Stimulated activated CD8-positive, alpha-beta memory T cell treated with anti-CD3 and anti-CD28 coated beads, Interleukin-4, amount 100 ng/mL, for 48 hours (primary cell): ENCODE measurements around the gene BCAP31.
"Not testable (repeated sequence)": the region's sequence is repeated elsewhere in the genome, so short reads cannot be mapped to it uniquely, and the experiment has no call there.

Experiments used
- DNase-seq: peaks from one replicate; pipeline ENCODE4 v3.0.0-alpha.2; 2020

Gene BCAP31

DNA sequence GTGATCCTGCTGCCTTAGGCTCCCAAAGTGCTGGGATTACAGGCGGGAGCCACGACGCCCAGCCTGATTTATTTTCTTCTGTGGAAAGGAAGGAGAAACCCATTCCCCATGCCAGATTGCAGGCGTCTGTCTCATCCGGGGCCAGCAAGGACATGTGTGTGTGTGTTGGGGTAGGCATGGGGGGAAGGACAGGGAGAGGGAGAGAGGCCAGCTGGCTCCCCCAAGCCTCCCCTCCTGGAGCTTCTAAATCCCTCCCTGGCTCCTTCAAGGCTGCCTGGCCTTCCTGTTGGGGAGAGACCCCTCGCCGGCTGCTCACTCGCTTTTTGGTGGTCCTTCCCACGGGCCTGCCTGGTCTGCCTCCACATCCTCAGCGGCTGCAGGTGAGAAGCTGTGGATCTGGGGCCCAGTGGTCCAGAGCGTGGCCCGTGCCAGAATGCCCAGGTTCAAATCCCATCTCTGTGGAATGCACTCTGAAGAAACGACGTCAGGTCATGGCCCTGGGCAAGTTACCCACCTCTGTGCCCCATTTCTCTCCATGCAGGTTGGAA, 38.5 kb upstream of the BCAP31 start:
- DNase-seq = no peak

DNA sequence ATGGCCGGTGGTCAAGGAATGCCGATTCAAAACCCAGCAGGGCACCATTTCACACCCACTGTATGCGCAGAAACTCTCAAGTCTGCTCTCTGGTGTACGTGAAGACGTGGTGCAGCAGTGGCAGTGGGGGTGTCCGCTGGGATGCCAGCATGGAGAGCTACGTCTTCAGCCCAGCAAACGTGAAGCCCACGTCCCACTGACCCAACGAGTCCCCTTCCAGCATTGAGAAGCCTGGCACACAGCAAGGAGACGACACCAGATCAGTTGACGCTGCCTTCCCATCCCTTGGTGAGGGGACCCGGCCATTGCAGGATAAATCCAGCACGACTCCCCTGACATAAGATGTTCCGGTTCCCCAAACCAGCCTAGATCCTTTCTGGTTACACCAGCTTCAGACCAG, 37.7 kb upstream of the BCAP31 start:
- no peak for DNase-seq

DNA sequence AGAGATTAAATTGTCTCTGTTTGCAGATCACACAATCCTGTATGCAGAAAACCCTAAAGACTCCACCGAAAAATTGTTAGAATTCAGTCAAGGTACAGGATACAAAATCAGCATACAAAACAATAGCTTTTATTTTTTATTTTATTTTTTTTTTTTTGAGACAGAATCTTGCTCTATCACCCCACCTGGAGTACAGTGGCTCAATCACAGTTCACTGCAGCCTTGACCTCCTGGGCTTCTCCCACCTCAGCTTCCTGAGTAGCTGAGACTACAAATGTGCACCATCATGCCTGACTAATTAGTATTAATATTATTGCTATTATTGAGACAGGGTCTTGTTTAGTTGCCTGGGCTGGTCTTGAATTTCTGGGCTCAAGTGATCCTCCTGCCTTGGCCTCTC, 30.9 kb upstream of the BCAP31 start:
- no peak for DNase-seq

DNA sequence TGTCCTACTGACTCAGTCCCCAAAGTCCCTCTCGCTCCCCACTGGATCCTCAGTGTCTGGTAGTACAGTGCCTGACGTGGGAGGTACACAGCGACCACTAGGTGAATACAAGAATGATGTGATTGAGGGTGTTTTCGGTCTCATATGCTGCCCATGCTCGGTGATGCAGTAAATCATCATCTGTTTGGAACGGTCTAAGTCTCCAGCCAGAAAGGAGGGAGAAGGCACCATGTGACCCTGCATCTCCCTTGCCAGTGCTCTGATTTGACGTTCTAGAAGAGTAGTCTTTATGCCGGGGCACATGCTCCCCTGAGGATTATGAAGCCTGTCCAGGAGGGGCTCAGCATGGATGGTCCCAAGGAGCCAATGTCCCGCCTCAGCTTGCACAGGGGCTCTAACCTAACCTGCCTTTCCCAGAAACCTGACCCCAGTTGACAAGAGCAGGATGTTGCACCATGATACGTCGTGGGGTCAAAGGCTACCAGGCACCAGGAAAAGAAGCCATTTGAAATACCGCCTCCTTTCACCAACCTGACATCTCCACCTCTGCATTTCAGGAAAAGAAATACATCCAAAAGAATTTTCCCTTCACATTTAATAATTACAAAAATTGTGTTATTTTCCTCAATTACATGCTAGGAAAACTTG, 26.1 kb upstream of the BCAP31 start:
- no peak for DNase-seq

DNA sequence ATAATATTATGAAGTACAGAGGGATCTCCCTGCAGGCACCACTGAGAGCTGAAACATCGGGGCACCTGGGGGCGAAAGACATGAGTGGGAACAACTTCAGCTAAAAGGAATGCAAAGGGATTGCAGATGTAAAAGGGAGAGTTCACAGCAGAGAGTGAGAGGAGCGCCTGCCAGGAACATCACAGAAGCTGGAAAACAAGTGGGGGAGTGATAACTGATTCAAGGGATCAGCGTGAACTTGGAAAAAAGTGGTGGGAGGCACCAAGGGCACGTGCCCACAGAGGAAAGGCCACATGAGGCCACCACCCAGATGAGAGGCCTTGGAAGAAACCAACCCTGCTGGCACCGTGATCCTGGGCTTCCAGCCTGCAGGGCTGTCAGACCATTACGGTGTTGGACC, 24.8 kb upstream of the BCAP31 start:
- DNase-seq = not testable (repeated sequence)

DNA sequence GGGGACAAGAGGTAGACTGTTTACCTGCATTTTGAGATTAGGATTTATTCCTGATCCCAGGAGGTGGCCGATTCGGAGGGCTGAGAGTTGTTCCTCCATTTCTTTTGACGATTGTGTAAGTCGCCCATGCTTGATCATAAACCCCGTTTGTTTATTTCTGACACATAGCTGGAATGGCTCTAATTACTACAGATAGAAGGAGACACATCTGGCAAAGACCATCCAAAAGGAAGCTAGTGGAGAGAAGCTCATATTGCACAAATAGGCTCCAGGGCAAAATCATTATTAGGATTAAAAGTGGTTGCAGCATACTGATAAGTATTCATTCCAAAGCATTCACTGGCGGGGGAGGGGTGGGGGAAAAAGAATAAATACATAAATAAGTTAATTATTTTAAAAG, 22.8 kb upstream of the BCAP31 start:
- DNase-seq = not testable (repeated sequence)

DNA sequence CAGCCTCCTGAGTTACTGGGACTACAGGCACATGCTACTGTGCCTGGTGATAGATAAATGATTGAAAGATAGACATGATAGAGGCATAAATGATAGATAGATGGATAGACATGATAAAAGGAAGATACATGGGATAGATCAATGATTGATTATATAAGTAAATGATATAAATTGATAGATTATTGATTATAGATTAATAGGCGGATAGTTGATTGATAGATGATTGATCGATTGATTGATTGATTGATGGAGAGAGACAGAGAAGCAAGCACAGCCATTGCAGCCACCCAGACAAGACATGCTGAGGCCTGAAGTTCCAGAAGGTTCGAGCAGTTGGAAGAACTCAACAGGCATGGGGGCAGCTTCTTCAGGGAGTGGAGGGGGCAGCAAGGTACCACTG, 22.2 kb upstream of the BCAP31 start:
- no peak for DNase-seq

DNA sequence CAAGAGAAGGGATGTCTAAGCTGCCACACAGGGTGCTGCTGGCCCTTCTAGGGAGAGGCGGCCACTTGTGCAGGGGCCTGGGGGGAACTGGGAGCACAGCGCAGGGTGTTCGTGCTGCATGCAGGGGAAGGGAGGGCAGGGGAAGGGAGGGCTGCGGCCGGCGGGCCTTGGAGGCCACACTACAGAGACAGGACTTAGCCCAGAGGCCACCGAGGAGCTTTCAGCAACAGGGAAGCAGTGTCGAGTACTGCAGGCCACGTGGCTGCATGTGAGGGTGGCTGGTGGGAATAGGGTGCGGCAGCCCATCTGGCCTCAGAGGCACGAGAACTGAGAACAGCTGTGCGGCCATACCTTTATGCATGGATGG, 20.9 kb upstream of the BCAP31 start:
- not testable (repeated sequence) for DNase-seq

DNA sequence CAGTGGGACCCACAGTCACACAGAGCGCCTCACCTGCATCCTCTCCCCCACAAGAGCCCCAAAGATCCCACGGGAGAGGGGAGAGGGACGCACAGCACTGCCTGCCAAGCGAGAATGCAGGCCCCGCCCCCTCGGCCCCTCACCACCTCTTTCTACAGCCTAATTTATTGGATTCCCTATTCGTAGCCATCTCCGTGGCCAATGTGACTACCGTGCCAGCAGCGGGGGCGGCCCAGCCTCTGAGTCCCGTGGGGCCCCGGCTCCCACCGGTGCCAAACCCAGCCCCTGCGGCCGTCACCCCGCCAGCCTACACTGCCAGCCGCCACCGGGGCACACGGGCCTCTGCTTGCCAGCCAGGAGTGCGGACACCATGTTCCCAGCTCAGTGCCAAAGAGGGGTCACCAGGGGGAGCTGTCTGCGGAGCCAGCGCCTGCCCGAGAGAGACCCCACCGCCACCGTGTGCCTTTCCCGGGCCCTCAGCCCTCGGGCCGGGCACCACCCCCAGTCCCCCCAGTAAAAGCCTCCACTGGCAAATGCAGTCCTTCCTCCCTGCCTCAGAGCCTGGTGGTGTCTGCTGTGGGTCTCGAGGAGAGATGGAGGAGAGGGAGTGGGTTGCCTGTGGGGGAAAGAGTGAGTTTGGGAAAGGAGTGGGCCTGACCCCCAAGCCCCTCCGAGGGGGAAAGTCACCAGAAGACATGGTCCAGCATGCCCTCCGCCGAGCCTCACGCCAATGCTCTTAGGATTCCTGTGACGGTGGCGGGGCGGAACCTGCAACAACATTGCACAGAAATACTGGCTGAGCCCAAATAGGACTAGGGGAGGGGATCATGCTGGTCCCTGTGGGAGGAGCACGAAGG, 20.3 kb upstream of the BCAP31 start:
- no peak for DNase-seq

DNA sequence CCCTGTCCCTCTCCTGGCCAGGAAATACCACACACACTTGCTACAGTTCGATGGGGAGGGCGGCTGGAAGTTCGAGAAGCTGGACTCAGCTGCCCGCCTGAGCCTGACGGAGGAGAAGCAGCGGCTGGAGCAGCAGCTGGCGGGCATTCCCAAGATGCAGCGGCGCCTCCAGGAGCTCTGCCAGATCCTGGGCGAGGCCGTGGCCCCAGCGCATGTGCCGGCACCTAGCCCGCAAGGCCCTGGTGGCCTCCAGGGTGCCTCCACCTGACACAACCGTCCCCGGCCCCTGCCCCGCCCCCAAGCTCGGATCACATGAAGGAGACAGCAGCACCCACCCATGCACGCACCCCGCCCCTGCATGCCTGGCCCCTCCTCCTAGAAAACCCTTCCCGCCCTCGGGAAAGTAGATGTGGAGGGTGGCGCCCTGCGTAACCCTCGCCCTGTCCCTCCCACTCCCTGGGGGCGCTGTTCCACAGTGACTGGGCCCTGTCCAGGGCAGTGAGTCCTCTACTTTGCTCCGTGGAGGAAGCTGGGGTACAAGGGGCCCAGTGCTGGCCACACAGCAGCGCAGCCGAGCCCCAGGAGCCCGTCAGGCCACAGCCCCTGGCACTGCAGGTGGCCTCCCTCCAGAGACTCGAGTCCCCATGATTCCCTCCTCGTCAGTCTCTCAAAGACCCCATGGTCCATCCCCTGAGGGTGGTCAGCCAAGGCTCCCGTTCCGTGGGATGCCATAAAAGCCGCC, 19.5 kb upstream of the BCAP31 start:
- DNase-seq = not testable (repeated sequence)

DNA sequence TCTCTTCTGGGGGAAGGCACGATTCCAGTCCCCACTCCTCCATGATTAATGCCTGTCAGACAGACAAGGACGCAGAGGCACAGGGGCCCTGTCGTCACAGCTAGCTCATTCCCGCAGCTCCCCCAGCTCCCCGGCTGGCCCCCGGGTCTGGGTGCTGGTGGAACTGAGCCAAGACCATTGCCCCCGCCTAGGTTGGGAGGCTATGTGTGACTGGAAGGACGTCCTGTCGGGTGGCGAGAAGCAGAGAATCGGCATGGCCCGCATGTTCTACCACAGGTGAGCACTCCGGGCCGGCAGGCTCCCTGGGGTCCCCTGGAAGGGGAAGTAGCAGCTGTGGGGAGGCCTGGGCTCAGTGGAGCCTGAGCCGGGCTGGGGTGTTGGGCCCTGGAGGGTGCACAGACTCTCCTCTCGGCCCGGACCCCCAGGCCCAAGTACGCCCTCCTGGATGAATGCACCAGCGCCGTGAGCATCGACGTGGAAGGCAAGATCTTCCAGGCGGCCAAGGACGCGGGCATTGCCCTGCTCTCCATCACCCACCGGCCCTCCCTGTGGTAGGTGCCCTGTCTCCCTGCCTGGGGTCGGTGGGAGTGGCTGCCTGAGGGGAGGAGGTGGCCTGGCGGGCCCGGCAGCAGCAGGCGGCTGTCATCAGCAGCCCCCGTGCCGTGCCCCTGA, 18.7 kb upstream of the BCAP31 start:
- DNase-seq = not testable (repeated sequence)

DNA sequence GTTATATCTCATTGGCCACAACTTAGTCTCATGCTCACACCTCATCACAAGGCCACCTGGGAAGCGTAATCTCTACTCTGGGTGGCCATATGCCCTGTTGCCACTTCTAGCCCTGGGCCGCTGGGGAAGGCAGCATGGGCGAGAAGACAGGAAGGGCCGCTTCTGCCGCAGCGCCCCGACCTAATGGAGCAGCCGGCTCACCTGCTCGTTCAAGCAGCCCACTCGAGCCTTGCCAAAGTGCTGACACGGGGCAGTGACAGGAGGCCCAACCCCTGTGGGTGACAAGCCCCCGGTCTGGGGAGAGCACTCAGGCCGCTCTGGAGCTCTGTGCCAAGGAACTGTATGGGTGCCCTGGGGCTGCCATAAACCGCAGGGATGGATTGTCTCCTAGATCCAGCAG, 17.9 kb upstream of the BCAP31 start:
- not testable (repeated sequence) for DNase-seq

DNA sequence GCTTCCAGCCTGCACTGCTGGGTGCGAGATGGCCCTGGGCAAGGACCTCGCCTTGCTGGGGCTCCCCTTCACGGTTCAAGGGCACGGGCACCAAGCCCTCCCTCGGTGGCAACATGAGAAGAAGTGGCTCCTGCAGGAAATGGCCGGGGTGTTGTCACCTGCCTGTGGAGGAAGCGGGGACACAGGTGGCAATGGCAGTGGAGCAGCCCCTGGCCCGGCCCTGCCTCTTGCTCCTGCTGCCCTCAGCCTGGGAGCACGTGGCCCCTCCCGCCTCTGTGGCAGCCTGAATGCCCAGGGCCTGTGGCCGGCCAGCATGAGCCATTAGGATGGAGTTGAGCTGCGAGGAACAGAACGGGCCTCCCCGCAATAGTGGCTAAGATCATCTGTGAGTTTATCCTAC, 17.3 kb upstream of the BCAP31 start:
- DNase-seq = no peak

DNA sequence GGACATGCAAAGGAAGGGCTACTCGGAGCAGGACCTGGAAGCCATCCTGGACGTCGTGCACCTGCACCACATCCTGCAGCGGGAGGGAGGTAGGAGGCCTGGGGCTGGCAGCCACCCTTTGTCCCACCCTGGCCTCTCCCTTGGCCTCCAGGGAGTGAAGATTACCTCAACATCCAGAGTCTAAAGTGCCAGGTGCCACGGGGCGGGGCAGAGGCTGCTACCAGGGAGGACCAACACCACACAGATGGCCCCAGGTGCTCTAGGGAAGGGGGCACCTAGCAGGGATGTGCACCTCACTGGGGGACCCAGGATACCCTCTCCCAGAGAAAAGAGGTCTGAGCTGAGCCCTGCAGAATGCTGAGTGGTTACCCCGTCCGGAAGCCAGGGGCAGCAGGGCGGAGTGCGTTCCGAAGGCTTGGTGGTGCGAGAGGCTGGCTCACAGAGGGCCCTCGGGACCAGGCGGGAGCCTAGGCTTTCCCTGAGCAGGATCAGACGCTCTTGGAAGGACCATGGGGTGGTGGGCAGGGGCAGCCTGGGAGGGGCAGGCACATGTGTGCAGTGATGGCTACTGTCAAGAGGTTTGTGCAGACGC, 16.5 kb upstream of the BCAP31 start:
- no peak for DNase-seq

DNA sequence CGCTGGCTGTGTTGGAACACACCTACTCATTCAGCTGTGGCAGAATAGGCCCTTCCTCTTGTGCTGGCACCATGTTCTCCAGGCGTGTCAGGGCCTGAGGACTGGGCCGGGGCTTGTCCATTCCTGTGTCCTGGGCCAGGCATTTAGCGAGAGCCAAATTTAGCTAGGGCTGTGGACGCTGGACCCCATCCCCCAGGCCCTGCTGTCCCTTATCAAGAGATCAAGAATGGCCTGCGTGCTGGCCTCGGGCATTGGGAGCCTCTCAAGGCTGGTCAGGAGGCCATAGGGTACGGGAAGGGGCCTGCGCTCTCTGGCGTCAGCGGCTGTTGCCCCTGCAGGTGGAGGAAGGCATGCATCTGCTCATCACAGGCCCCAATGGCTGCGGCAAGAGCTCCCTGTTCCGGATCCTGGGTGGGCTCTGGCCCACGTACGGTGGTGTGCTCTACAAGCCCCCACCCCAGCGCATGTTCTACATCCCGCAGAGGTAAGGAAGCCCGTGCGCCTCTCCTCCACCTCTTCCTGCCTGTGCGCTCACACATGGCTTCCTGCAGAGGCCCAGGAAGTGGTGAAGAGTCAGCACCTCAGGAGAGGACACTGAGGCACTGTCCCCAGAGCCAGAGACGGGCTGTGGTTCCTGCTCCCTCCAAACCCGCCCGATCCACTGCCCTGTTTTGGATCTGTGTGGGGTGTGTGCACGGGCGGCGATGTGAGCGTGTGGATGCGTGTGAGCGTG, 15.7 kb upstream of the BCAP31 start:
- no peak for DNase-seq

DNA sequence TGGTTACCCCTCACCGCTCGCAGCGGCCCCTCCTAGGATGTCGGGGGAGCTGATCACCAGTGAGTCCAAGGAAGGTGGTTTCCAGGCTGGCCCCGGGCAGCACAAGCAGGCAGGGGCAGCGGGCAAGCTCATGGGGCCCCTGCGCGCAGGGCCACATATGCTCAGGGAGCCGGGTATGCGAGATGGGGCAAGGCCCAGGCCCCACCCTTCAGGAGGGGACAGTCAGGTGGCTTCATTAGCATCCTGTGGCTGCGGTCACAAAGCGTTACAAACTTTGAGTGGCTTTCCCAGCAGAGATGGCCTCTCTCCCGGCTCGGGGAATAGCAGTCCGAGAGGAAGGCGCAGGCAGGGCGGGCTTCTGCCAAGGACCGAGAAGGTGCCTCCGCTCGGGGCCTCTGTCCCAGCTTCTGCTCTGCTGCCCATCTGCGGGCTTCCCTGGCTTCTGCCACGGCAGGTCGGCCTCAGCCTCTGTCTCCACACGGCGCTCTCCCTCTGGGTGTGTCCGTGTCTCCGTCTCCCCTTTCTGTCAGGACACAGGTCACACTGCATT, 13.9 kb upstream of the BCAP31 start:
- no peak for DNase-seq

DNA sequence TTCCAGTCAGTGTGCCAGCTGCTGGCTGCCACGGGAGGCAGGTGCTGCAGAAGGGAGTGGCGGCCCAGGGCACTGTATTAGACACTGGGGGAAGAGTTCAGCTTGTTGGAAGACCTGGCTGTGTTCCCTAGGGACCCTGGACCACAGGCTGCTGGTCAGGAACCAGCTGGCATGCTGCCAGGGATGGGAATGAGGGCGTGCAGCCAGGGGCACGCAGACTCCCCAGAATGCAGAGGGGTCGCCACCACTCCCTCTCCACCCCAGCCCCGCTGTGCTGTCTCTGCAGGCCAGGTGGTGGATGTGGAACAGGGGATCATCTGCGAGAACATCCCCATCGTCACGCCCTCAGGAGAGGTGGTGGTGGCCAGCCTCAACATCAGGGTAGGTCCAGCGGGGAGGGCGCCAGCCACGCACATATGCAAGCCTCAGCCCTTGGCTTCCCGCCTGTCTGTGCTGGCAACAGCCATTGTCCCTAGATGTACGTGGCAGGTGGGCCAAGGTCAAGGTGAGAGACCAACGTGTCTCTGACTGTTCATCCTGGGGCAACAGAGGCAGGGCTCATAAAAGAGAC, 12.8 kb upstream of the BCAP31 start:
- DNase-seq = no peak

DNA sequence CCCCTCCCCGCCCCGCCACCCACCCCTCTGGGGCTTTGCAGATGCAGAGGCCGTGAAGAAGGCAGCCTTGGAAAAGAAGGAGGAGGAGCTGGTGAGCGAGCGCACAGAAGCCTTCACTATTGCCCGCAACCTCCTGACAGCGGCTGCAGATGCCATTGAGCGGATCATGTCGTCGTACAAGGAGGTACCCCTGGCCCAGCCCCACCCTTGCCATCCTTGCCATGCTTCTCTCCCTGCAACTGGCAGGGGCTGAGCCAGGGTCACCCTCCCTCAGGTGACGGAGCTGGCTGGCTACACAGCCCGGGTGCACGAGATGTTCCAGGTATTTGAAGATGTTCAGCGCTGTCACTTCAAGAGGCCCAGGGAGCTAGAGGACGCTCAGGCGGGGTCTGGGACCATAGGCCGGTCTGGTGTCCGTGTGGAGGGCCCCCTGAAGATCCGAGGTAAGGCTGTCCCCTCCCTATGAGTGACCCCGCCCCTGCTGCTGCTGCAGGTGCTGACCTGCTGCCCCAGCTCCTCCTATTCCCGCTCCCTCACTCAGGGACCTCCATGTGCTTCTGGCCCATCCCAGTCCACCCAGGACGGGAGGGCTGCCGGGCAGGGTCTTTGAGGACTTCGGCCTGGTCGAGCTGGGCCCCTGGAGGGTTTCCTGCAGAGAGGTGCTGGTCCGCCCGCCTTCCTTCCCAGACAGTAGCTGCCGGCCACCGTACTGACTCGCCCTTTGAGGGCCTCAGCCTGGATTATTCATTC, 12.1 kb upstream of the BCAP31 start:
- DNase-seq = no peak

DNA sequence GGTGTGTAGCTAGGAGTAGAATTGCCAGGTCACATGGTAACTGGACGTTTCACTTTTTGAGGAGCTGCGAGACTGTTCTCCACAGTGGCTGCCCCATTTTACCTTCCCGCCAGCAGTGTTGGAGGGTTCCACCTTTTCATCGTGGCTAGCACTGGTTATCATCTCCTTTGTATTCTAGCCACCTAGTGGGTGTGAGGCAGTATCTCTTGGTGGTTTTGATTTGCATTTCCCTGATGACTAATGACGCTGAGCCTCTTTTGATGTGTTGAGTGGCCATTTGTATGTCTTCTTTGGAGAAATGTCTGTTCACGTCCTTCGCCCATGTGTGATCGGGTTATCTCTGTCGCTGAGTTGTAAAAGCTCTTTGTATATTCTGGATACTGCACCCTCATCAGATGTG, 11.1 kb upstream of the BCAP31 start:
- no peak for DNase-seq

DNA sequence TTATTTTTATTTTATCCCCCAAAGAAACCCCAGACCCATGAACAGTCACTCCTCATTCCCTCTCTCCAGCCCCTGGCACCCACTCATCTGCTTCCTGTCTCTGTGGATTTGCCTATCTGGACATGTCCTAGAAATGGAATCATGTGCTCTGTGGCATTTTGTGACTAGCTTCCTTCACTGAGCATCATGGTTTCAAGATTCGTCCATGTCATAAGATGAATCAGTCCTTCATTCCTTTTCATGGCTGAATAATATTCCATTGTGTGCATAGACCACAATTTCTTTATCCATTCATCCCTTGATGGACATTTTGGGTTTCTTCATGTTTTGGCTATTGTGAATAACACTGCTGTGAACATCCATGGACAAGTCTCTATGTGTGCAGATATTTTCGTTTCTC, 10.7 kb upstream of the BCAP31 start:
- no peak for DNase-seq
